SK-N-SH (cell line): ENCODE data around the gene ADCY6. TPM values are rescaled to one million over a fixed set of nuclear protein-coding genes. Genes with fewer than 3 reads are reported as not detected.
"Not testable (repeated sequence)": the region's sequence is repeated elsewhere in the genome, so short reads cannot be mapped to it uniquely, and the experiment has no call there.

Experiments used
- CTCF ChIA-PET: fragments of 300-600, 350-600 bp; formaldehyde crosslinking; extraction: SDS; loops from one replicate; lab custom pipeline; 2021; lab: Yijun Ruan, JAX
- POLR2A ChIA-PET: fragments of 350-600 bp; sonication (Branson Sonifier 250); formaldehyde crosslinking; extraction: SDS; loops from one replicate; lab custom pipeline; 2020; ENCODE audit warnings: antibody characterized with exemption, inconsistent platforms; lab: Yijun Ruan, JAX
- DNase-seq: peaks from one replicate; pipeline ENCODE4 v3.0.0; 2012
- H2AFZ ChIP-seq: fragments of 200-600 bp; sonication (generic); 2 replicates; pipeline ENCODE4 v1.8.1; 2016; ENCODE audit warnings: antibody characterized with exemption, mild to moderate bottlenecking, low read depth
- H3F3A ChIP-seq: fragments of 200-600 bp; sonication (generic); replicated peaks from 2 replicates; pipeline ENCODE3; 2016; ENCODE audit warnings: antibody characterized with exemption, mild to moderate bottlenecking; ENCODE audit not compliant: insufficient read depth
- H3K27ac ChIP-seq, 2 experiments: fragments of 200-500 bp in 1 of 2; fragments of 200-600 bp in 1 of 2; sonication (Bioruptor generic) in 1 of 2; sonication (generic), shearing (Covaris generic) in 1 of 2; 2 replicates each; pipeline versions ENCODE4 v1.5.1 to v1.6.1; 2014 to 2016; ENCODE audit warnings: low read depth in 2 of 2, inconsistent platforms in 1 of 2, low read length in 1 of 2, mild to moderate bottlenecking in 1 of 2, mixed read lengths in 1 of 2
- H3K27me3 ChIP-seq: fragments of 200-600 bp; sonication (generic), shearing (Covaris generic); 2 replicates; pipeline ENCODE4 v1.6.1; 2016; ENCODE audit warnings: mixed run types; ENCODE audit not compliant: insufficient read depth
- H3K36me3 ChIP-seq, 2 experiments: fragments of 200-500 bp in 1 of 2; fragments of 200-600 bp in 1 of 2; sonication (Bioruptor generic) in 1 of 2; sonication (generic) in 1 of 2; replicated peaks in 1 of 2; 2 replicates each; pipeline versions ENCODE3 to v1.5.1; 2014 to 2016; ENCODE audit warnings: low read length in 1 of 2, mild to moderate bottlenecking in 1 of 2; ENCODE audit not compliant: insufficient read depth in 2 of 2, control insufficient read depth in 1 of 2
- H3K4me1 ChIP-seq, 2 experiments: fragments of 200-500 bp in 1 of 2; fragments of 200-600 bp in 1 of 2; sonication (Bioruptor generic) in 1 of 2; sonication (generic), shearing (Covaris generic) in 1 of 2; 2 replicates each; pipeline versions ENCODE4 v1.5.1 to v1.6.1; 2014 to 2016; ENCODE audit warnings: low read depth in 1 of 2, low read length in 1 of 2, mixed run types in 1 of 2; ENCODE audit not compliant: insufficient read depth in 2 of 2, control insufficient read depth in 1 of 2
- H3K4me2 ChIP-seq: fragments of 200-600 bp; sonication (generic), shearing (Covaris generic); 2 replicates; pipeline ENCODE4 v1.6.1; 2017; ENCODE audit warnings: mixed run types
- H3K4me3 ChIP-seq, 2 experiments: fragments of 200-500 bp in 1 of 2; fragments of 200-600 bp in 1 of 2; sonication (Bioruptor generic) in 1 of 2; sonication (generic), shearing (Covaris generic) in 1 of 2; 2 replicates each; pipeline versions ENCODE4 v1.5.1 to v1.8.1; 2014 to 2016; ENCODE audit warnings: low read depth in 2 of 2, inconsistent platforms in 1 of 2, low read length in 1 of 2, mild to moderate bottlenecking in 1 of 2, mixed read lengths in 1 of 2, moderate library complexity in 1 of 2
- H3K79me2 ChIP-seq: fragments of 200-600 bp; sonication (generic); 2 replicates; pipeline ENCODE4 v1.8.1; 2017; ENCODE audit warnings: mild to moderate bottlenecking; ENCODE audit not compliant: insufficient read depth
- H3K9ac ChIP-seq: fragments of 200-600 bp; sonication (generic); 2 replicates; pipeline ENCODE4 v1.6.1; 2017; ENCODE audit warnings: mixed run types
- H3K9me2 ChIP-seq: fragments of 200-600 bp; sonication (generic); 2 replicates; pipeline ENCODE4 v1.6.1; 2017; ENCODE audit warnings: mixed run types
- H3K9me3 ChIP-seq: fragments of 200-600 bp; sonication (generic); 2 replicates; pipeline ENCODE4 v1.6.1; 2017; ENCODE audit warnings: mixed run types, mild to moderate bottlenecking, moderate library complexity
- H4K20me1 ChIP-seq: fragments of 200-600 bp; sonication (generic); 2 replicates; pipeline ENCODE4 v1.6.1; 2017; ENCODE audit warnings: mild to moderate bottlenecking, mixed run types; ENCODE audit not compliant: insufficient read depth
- CHD2 ChIP-seq: fragments of 150-350 bp; IDR thresholded peaks from 2 replicates; pipeline ENCODE4 v1.6.1; 2018; ENCODE audit warnings: low read length; ENCODE audit not compliant: partially characterized antibody
- EZH2phosphoT487 ChIP-seq: fragments of 200-600 bp; sonication (generic); IDR thresholded peaks from 2 replicates; pipeline ENCODE4 v1.6.1; 2017; ENCODE audit warnings: low read depth, mixed run types, mild to moderate bottlenecking, antibody characterized with exemption, moderate library complexity, borderline replicate concordance
- FOSL2 ChIP-seq: IDR thresholded peaks from 2 replicates; pipeline ENCODE4 v1.4.0; 2012; ENCODE audit warnings: low read depth, mild to moderate bottlenecking, moderate library complexity, borderline replicate concordance
- GABPA ChIP-seq: IDR thresholded peaks from 2 replicates; pipeline ENCODE4 v1.4.0; 2012; ENCODE audit warnings: low read depth, mild to moderate bottlenecking
- GATA2 ChIP-seq: sonication (generic); formaldehyde crosslinking; IDR thresholded peaks from 2 replicates; pipeline ENCODE4 v1.5.0; 2020; ENCODE audit warnings: mild to moderate bottlenecking, missing genetic modification reagents
- IRF3 ChIP-seq: fragments of 150-350 bp; IDR thresholded peaks from 2 replicates; pipeline ENCODE4 v1.6.1; 2016; ENCODE audit warnings: mild to moderate bottlenecking, low read depth, low read length
- NFIC ChIP-seq: IDR thresholded peaks from 2 replicates; pipeline ENCODE4 v1.4.0; 2012; ENCODE audit warnings: borderline replicate concordance
- NRF1 ChIP-seq: IDR thresholded peaks from 2 replicates; pipeline ENCODE4 v1.6.1; 2012; ENCODE audit warnings: low read depth, mild to moderate bottlenecking, low read length
- PBX3 ChIP-seq: IDR thresholded peaks from 2 replicates; pipeline ENCODE4; 2012
- RAD21 ChIP-seq: IDR thresholded peaks from 2 replicates; pipeline ENCODE4 v1.6.1; 2012; ENCODE audit warnings: mild to moderate bottlenecking, low read length
- REST ChIP-seq: IDR thresholded peaks from 2 replicates; pipeline ENCODE4 v1.6.1; 2012; ENCODE audit warnings: mild to moderate bottlenecking, low read depth, low read length, moderate library complexity
- RFX5 ChIP-seq: IDR thresholded peaks from 2 replicates; pipeline ENCODE4 v1.6.1; 2012; ENCODE audit warnings: mild to moderate bottlenecking, improper control_type of control experiment, low read length
- TAF1 ChIP-seq: IDR thresholded peaks from 2 replicates; pipeline ENCODE4 v1.6.1; 2012; ENCODE audit warnings: low read depth, mild to moderate bottlenecking, low read length, moderate library complexity, borderline replicate concordance
- TCF12 ChIP-seq: IDR thresholded peaks from 2 replicates; pipeline ENCODE4 v1.4.0; 2012
- USF2 ChIP-seq: fragments of 150-350 bp; IDR thresholded peaks from 2 replicates; pipeline ENCODE4 v1.6.1; 2017; ENCODE audit warnings: antibody characterized with exemption, low read length, low read depth, borderline replicate concordance
- WGBS: methylation state at CpG from one replicate; pipeline ENCODE4 v1.1.6; 2017; ENCODE audit warnings: low lambda C conversion rate; 5-methylcytosine and 5-hydroxymethylcytosine counted together
- polyA plus RNA-seq, 3 experiments: library from polyadenylated mRNA; depleted of rRNA; stranded (reverse); fragments of >200 nt; gene quantifications; 2 replicates each; pipeline ENCODE4 v1.2.3, GENCODE V29; 2012

The ADCY6 gene
- polyA plus RNA-seq, 1 of the 3 experiments (the other 2 are of a cell fraction), result 36.0 TPM

- Histone ChIP-seq H2AFZ (no peak overlapping the region), H3K4me2 (no peak overlapping the region), H3K27me3 (peaks cover 16% of the 10 kb centered on the region), H4K20me1 (no peaks in the 10 kb centered on the region)
- CTCF ChIA-PET, result interaction anchor here (1.9 to 4.5 kb wide), 2 partner anchors 17 kb away, joined by 9 to 18 read pairs; no protein-coding TSS in a partner anchor
- POLR2A ChIA-PET, result interaction anchor here (0.7 kb wide), 1 partner anchor 26 kb away, joined by 4 read pairs; no protein-coding TSS in a partner anchor
- TF ChIP-seq REST, result peak; percentile 82
- no peak for TF ChIP-seq FOSL2
- TF ChIP-seq, all 33 proteins: peak for 1
- Histone ChIP-seq H3K4me3 (no peak overlapping the region), H3K9me3 (no peaks in the 10 kb centered on the region), H3K9ac (no peak overlapping the region), H3K36me3 (no peaks in the 10 kb centered on the region), H3F3A (no peaks in the 10 kb centered on the region), H3K9me2 (no peaks in the 10 kb centered on the region), H3K27ac (no peak overlapping the region), H3K79me2 (no peaks in the 10 kb centered on the region), H3K4me1 (no peaks in the 10 kb centered on the region)
- WGBS, result 3% methylated on average over 1 of the region's 1 CpG
- no peak for DNase-seq
These were observed 52.4 kb downstream of the ADCY6 start for GRCh38 chr12:48736456-48736855.

GRCh38 chr12:48728807-48729206 is 60.1 kb downstream of the ADCY6 start:
- H3K4me1 ChIP-seq, result no peaks in the 10 kb centered on the region
- no peaks in the 10 kb centered on the region for H3K79me2 ChIP-seq
- no peaks in the 10 kb centered on the region for H3K9me2 ChIP-seq
- POLR2A ChIA-PET, result no interaction called here
- H3K4me2 ChIP-seq, result no peak overlapping the region
- TF ChIP-seq NRF1 (no peak), IRF3 (no peak), RFX5 (no peak), USF2 (no peak), NFIC (no peak), RAD21 (no peak), EZH2phosphoT487 (no peak), FOSL2 (no peak), TCF12 (no peak), GABPA (no peak), CHD2 (no peak), GATA2 (CRISPR knock-in tag) (no peak), TAF1 (no peak), PBX3 (no peak)
- no peak for DNase-seq
- H3K9ac ChIP-seq, result no peak overlapping the region
- no peaks in the 10 kb centered on the region for H4K20me1 ChIP-seq
- no peak overlapping the region for H3K4me3 ChIP-seq
- 57% methylated on average over 5 of the region's 5 CpGs for WGBS
- CTCF ChIA-PET, result no interaction called here
- H3K36me3 ChIP-seq, result no peaks in the 10 kb centered on the region
- no peak overlapping the region for H2AFZ ChIP-seq
- no peaks in the 10 kb centered on the region for H3F3A ChIP-seq
- no peaks in the 10 kb centered on the region for H3K9me3 ChIP-seq
- H3K27ac ChIP-seq, result no peak overlapping the region
- no peaks in the 10 kb centered on the region for H3K27me3 ChIP-seq

GRCh38 chr12:48720737-48721136 is 68.2 kb downstream of the ADCY6 start:
- H3K4me3 ChIP-seq, H2AFZ ChIP-seq, H3K9ac ChIP-seq, DNase-seq, H3K27me3 ChIP-seq, H3K9me2 ChIP-seq, H3K4me1 ChIP-seq, H3K27ac ChIP-seq, H3K9me3 ChIP-seq, H3K4me2 ChIP-seq, CTCF ChIA-PET, H4K20me1 ChIP-seq, H3K36me3 ChIP-seq, POLR2A ChIA-PET: not testable (repeated sequence)
- Histone ChIP-seq H3K79me2 (peaks cover 12% of the 10 kb centered on the region), H3F3A (peaks cover 17% of the 10 kb centered on the region)
- 65% methylated on average over 1 of the region's 1 CpG for WGBS
